NB4 (cell line): ENCODE measurements around the gene LOXL3.

ENCODE experiments used
- DNase-seq: peaks from one replicate; pipeline ENCODE4 v3.0.0; 2010; ENCODE audit warnings: low read depth
- H3K4me3 ChIP-seq: one replicate; pipeline ENCODE4 v1.5.1; 2011; ENCODE audit warnings: mild to moderate bottlenecking, low read depth, low read length, moderate library complexity
- MYC ChIP-seq: IDR thresholded peaks from 2 replicates; pipeline ENCODE4 v1.6.1; 2011; ENCODE audit warnings: low read depth, low read length
- POLR2A ChIP-seq: IDR thresholded peaks from 2 replicates; pipeline ENCODE4 v1.6.1; 2011; ENCODE audit warnings: mild to moderate bottlenecking; ENCODE audit not compliant: insufficient read length; ENCODE audit errors: extremely low read depth
- TF ChIP-seq, protein P1 (sequence below): IDR thresholded peaks from one replicate; pipeline ENCODE4 v1.5.1; 2012; ENCODE audit warnings: low read depth, low read length
- TF ChIP-seq, protein P2 (sequence below): IDR thresholded peaks from 2 replicates; pipeline ENCODE4 v1.6.1; 2011; ENCODE audit warnings: low read depth, low read length

The LOXL3 gene

DNA sequence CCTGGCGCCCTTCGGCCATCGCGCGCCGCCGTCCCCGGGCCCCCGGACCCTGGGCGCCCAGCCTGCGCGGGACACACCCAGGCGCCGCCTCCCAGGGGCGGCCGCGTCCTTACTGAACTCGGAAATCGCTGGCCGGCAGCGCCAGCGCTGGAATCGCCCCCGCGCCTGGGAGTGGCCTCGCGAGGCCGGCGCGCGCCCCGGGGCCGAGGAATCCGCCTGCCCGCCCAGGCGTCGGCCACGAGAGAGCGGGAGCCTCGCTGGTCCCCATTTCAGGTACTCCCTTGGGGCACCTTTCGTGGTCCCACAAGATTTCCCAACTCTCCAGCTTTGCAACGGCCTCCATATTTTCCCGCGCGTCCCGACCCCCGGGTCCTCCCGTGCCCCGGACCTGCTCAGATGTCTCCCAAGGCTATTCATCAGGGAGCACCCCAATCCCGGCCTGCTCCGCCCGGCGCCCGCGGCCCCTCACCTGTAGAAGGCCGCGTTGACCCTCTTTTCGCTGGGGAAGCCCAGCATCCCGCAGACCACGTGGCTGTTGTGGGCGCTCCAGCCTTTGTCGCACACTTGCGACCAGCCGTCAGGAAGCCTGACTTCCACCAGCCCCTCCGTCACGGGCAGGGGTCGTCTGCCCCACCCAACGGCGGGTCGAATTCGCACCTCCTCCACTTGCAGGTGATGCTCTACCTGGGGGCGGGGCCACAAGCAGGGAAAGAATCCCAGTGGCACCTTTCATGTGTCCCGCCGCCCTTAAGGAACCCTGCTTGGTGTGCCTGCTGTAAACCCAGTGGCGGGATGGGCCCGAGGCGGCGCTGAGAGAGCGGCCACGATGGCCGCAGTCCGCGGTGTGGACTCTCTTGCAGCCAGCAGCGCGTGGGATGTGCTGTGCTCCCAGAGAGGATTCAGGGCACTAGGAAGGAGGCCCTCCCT, 4.6 kb downstream of the LOXL3 start:
- peak; percentile 88 for DNase-seq
- peak overlapping the region; percentile 77 for H3K4me3 ChIP-seq
- TF ChIP-seq, protein P1, sequence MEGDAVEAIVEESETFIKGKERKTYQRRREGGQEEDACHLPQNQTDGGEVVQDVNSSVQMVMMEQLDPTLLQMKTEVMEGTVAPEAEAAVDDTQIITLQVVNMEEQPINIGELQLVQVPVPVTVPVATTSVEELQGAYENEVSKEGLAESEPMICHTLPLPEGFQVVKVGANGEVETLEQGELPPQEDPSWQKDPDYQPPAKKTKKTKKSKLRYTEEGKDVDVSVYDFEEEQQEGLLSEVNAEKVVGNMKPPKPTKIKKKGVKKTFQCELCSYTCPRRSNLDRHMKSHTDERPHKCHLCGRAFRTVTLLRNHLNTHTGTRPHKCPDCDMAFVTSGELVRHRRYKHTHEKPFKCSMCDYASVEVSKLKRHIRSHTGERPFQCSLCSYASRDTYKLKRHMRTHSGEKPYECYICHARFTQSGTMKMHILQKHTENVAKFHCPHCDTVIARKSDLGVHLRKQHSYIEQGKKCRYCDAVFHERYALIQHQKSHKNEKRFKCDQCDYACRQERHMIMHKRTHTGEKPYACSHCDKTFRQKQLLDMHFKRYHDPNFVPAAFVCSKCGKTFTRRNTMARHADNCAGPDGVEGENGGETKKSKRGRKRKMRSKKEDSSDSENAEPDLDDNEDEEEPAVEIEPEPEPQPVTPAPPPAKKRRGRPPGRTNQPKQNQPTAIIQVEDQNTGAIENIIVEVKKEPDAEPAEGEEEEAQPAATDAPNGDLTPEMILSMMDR, result no peak
- TF ChIP-seq MYC (peak; percentile 85; the same call in 1 of the 2 replicates), POLR2A (peak; percentile 66)
- TF ChIP-seq, protein P2, sequence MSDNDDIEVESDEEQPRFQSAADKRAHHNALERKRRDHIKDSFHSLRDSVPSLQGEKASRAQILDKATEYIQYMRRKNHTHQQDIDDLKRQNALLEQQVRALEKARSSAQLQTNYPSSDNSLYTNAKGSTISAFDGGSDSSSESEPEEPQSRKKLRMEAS, result peak; percentile 94

DNA sequence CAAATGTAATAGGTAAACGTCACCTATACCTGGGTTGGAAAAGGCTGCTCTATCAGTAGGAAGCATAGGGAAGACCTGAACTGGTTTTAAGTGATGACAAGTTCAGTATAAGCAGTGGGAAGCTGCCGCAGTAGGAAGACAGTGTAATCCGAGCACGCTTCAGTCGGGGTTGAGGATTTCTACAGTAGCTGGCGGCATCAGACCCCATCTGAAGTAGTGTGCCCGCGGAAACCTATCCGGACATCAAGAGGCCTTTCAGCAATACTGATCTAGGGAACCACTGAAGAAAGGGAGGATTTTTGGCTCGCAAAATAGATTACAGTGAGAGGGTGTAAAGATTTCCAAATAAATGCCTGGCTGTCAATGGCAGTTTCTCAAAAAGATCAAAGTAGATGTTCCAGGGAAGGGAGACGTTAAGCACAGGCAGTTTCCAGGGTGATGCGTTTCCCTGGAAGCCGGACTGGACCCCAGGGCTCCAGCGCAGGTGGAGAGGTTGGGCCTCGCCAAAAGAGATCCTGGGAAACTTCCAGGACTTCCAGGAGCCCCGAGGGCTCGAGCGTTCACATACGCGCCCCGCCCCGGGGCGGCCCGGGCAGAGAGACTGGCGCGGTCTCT, 5.3 kb downstream of the LOXL3 start:
- no peak for DNase-seq
- H3K4me3 ChIP-seq, result peak overlapping the region; percentile 54
- TF ChIP-seq POLR2A (no peak), MYC (no peak)
- TF ChIP-seq, protein P1, result no peak
- TF ChIP-seq, protein P2, result no peak

DNA sequence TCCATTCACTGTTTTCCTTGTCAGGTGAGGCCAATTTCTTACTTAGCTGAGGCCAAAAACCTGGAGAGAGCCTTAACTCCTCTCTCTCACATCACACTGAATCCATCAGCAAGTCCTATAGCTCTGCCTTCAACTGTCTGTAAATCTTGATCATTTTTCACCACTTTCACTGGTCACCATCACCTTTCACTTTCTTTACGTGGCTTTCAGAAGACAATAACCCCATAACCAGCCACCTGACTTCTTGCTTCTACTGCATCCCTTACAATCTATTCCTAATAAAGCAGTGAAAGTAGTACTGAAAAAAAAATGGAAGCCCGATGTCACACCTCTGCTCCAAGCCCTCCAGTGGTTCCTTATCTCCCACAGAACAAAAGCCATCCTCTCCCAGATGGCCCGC, 7.7 kb downstream of the LOXL3 start:
- no peak for DNase-seq
- no peak overlapping the region for H3K4me3 ChIP-seq
- TF ChIP-seq, protein P2, result no peak
- TF ChIP-seq, protein P1, result no peak
- TF ChIP-seq POLR2A, result no peak
- TF ChIP-seq MYC, result no peak

DNA sequence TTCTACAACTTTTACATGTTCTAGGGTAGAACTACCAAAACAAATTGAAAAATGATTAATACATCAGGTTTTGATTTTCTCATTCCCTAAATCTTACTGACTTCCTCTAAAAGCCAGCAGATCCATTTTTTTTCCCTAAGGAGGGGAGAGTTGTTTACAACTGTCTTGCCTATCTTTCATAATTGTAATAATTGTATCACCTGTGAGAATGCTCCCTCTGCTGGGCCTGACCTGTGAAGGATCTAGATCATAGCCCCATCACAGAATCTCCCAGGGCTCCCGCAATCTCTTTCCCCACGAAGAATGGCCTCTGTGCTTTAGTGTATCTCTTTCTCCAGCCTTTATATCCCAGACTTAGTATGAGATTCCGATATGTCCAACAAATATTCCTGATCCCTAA, 9.1 kb downstream of the LOXL3 start:
- TF ChIP-seq, protein P1, result peak; percentile 6
- no peak for TF ChIP-seq POLR2A
- no peak for TF ChIP-seq MYC
- TF ChIP-seq, protein P2, result no peak
- H3K4me3 ChIP-seq, result no peak overlapping the region
- DNase-seq, result no peak

DNA sequence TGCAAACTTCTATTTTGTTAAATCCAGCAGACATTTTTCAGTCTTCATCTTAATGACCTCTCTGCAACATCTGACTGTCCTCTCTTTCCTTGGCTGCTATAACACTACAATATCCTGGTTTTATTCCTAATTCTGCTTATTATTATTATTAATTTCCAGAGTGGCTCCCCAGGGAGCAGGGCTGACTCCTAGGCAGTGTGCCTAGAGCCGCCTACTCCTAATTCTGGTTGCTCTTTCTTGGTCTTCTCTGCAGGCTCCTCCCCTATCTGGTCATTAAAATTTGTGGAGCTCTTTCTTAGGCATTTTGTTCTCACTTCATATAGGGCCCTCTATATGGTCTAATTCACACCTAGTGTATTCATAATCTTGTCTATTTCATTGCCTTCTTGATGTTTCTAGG, 10.8 kb downstream of the LOXL3 start:
- no peak overlapping the region for H3K4me3 ChIP-seq
- no peak for DNase-seq

More for the DNA sequence above, 10.8 kb downstream of the LOXL3 start:
- no peak for TF ChIP-seq POLR2A
- TF ChIP-seq, protein P1, result no peak
- no peak for TF ChIP-seq MYC
- TF ChIP-seq, protein P2, result no peak
